Ishikawa (cell line): ENCODE measurements around the gene TMEM53.

Experiments used
- CEBPB ChIP-seq: IDR thresholded peaks from 2 replicates; pipeline ENCODE4 v1.6.1; 2012
- CREB1 ChIP-seq: IDR thresholded peaks from 2 replicates; pipeline ENCODE4 v1.6.1; 2012; ENCODE audit warnings: low read depth
- EGR1 ChIP-seq: IDR thresholded peaks from 2 replicates; pipeline ENCODE4 v1.6.1; 2012
- EP300 ChIP-seq: IDR thresholded peaks from 2 replicates; pipeline ENCODE4 v1.6.1; 2012; ENCODE audit warnings: borderline replicate concordance
- FOXM1 ChIP-seq: IDR thresholded peaks from 2 replicates; pipeline ENCODE4 v1.6.1; 2012; ENCODE audit warnings: low read depth, borderline replicate concordance
- NFIC ChIP-seq: IDR thresholded peaks from 2 replicates; pipeline ENCODE4 v1.6.1; 2012
- RAD21 ChIP-seq: IDR thresholded peaks from 2 replicates; pipeline ENCODE4 v1.6.1; 2012; ENCODE audit warnings: low read depth
- TAF1 ChIP-seq: IDR thresholded peaks from 2 replicates; pipeline ENCODE4 v1.6.1; 2012; ENCODE audit warnings: low read depth, mild to moderate bottlenecking
- TCF12 ChIP-seq: IDR thresholded peaks from 2 replicates; pipeline ENCODE4 v1.6.1; 2012; ENCODE audit warnings: low read depth
- TEAD4 ChIP-seq: IDR thresholded peaks from 2 replicates; pipeline ENCODE4 v1.6.1; 2012
- YY1 ChIP-seq: IDR thresholded peaks from 2 replicates; pipeline ENCODE4 v1.6.1; 2012; ENCODE audit warnings: low read depth
- ZBTB7A ChIP-seq: IDR thresholded peaks from 2 replicates; pipeline ENCODE4 v1.6.1; 2012; ENCODE audit warnings: low read depth
- TF ChIP-seq, protein P1 (sequence below): IDR thresholded peaks from 2 replicates; pipeline ENCODE4 v1.6.1; 2012
- TF ChIP-seq, protein P2 (sequence below): IDR thresholded peaks from 2 replicates; pipeline ENCODE4 v1.6.1; 2012; ENCODE audit warnings: low read depth, mild to moderate bottlenecking
- TF ChIP-seq, protein P3 (sequence below): IDR thresholded peaks from 2 replicates; pipeline ENCODE4 v1.6.1; 2012

The TMEM53 gene

DNA sequence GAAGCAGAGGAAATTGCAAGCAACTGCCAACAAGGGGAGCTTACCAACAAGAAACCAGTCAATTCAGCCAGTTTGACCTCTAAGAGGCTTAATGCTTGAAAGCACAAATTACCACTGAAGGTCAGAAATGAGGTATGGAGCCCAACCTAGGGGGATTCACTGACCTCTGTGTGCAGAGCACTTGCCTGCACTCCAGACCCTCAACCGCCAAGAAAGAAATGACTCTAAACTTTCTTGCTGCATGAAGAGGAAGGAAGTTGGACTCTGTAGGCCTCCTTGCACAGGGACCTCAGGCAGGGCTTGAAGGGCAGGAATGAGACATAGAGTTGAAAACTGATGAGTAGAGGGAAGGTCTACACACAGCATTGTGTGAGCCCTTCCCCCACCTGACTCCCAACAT, 10.2 kb upstream of the TMEM53 start:
- no peak for TF ChIP-seq EP300
- TF ChIP-seq, protein P1, sequence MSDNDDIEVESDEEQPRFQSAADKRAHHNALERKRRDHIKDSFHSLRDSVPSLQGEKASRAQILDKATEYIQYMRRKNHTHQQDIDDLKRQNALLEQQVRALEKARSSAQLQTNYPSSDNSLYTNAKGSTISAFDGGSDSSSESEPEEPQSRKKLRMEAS: no peak
- no peak for TF ChIP-seq TAF1
- TF ChIP-seq CREB1: no peak

DNA sequence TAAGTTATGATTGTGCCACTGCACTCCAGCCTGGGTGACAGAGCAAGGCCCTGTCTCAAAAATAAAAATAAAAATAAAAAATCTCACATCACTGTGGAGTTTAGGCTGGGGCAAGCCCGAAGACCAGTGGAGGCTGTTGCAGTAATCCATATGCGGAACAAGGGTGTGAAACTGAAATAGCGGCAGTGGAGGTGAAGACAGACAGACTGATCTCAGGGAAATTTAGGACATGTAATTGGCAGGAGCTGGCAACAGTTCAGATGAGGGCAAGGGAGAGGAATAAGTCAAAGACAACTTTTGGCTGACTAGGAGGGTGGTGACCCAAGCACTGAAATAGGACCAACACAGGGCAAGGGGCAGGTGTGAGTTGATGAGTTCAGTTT, 8.6 kb upstream of the TMEM53 start:
- TF ChIP-seq CEBPB: no peak
- TF ChIP-seq NFIC: no peak
- TF ChIP-seq, protein P1: no peak
- TF ChIP-seq, protein P2, sequence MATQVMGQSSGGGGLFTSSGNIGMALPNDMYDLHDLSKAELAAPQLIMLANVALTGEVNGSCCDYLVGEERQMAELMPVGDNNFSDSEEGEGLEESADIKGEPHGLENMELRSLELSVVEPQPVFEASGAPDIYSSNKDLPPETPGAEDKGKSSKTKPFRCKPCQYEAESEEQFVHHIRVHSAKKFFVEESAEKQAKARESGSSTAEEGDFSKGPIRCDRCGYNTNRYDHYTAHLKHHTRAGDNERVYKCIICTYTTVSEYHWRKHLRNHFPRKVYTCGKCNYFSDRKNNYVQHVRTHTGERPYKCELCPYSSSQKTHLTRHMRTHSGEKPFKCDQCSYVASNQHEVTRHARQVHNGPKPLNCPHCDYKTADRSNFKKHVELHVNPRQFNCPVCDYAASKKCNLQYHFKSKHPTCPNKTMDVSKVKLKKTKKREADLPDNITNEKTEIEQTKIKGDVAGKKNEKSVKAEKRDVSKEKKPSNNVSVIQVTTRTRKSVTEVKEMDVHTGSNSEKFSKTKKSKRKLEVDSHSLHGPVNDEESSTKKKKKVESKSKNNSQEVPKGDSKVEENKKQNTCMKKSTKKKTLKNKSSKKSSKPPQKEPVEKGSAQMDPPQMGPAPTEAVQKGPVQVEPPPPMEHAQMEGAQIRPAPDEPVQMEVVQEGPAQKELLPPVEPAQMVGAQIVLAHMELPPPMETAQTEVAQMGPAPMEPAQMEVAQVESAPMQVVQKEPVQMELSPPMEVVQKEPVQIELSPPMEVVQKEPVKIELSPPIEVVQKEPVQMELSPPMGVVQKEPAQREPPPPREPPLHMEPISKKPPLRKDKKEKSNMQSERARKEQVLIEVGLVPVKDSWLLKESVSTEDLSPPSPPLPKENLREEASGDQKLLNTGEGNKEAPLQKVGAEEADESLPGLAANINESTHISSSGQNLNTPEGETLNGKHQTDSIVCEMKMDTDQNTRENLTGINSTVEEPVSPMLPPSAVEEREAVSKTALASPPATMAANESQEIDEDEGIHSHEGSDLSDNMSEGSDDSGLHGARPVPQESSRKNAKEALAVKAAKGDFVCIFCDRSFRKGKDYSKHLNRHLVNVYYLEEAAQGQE: no peak

- no peak for TF ChIP-seq NFIC
- TF ChIP-seq RAD21: no peak
- no peak for TF ChIP-seq TCF12
- TF ChIP-seq EGR1: no peak
- TF ChIP-seq, protein P3, sequence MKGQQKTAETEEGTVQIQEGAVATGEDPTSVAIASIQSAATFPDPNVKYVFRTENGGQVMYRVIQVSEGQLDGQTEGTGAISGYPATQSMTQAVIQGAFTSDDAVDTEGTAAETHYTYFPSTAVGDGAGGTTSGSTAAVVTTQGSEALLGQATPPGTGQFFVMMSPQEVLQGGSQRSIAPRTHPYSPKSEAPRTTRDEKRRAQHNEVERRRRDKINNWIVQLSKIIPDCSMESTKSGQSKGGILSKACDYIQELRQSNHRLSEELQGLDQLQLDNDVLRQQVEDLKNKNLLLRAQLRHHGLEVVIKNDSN: no peak
- no peak for TF ChIP-seq CREB1
- no peak for TF ChIP-seq FOXM1
- TF ChIP-seq, protein P2: no peak
- no peak for TF ChIP-seq TAF1
- no peak for TF ChIP-seq ZBTB7A
- TF ChIP-seq, protein P1: no peak
- TF ChIP-seq EP300: no peak
- no peak for TF ChIP-seq YY1
Observed at GRCh38 chr1:44681905-44682882, 7.9 kb upstream of the TMEM53 start.

DNA sequence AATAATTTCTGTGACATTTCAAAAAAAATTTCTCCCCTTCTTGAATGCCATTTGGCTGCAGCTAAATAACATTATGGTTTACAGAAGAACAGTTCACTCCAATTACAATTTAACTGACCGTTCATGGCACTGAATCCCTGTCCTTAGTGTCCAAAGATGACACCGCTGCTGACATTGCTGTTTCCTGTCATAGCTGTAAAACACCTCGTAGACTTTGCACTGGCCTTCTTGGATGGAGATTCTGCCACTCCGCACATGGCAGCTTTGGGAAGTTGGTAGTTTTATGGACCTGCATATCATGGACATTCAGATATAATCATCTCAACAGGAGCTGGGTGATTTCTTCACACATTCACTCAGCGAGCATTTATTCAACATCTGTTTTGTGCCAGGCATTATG, 5.2 kb upstream of the TMEM53 start:
- no peak for TF ChIP-seq CEBPB
- no peak for TF ChIP-seq EP300
- no peak for TF ChIP-seq NFIC
- TF ChIP-seq ZBTB7A: no peak
- TF ChIP-seq, protein P1: no peak
- TF ChIP-seq EGR1: no peak
- TF ChIP-seq, protein P3: no peak
- TF ChIP-seq TCF12: no peak
- TF ChIP-seq TAF1: no peak
- no peak for TF ChIP-seq RAD21
- no peak for TF ChIP-seq TEAD4
- TF ChIP-seq, protein P2: no peak
- no peak for TF ChIP-seq FOXM1
- no peak for TF ChIP-seq CREB1
- no peak for TF ChIP-seq YY1
